Adrenal gland (tissue), 5 donors: ENCODE measurements around the gene DIP2C.
"Not testable (repeated sequence)": the region's sequence is repeated elsewhere in the genome, so short reads cannot be mapped to it uniquely, and the experiment has no call there.

Experiments used
- POLR2A ChIP-seq, 2 donors: fragments of 450-650 bp; IDR thresholded peaks; one replicate each; pipeline ENCODE4 v1.6.1; 2017; ENCODE audit warnings: antibody characterized with exemption in 2 of 2, mild to moderate bottlenecking in 2 of 2, moderate library complexity in 1 of 2
- TF ChIP-seq, protein P1 (sequence below), 6 experiments: fragments of 450-650 bp in 4 of 6; fragments of 200-600 bp in 2 of 6; sonication (generic) in 1 of 6; IDR thresholded peaks; 1 replicate in 5 of 6; 2 replicates in 1 of 6; pipeline versions ENCODE4 v1.5.1 to v1.8.0; 2016 to 2021; ENCODE audit warnings: antibody characterized with exemption in 6 of 6, mild to moderate bottlenecking in 2 of 6, moderate library complexity in 1 of 6
- donor health status: DM: no; HTN: no; CAD: no.

GRCh38 chr10:300580-300979, 388.9 kb downstream of the DIP2C start:
- not testable (repeated sequence) for TF ChIP-seq POLR2A (IDR thresholded peaks at IDR 0.05)
- TF ChIP-seq, protein P1, sequence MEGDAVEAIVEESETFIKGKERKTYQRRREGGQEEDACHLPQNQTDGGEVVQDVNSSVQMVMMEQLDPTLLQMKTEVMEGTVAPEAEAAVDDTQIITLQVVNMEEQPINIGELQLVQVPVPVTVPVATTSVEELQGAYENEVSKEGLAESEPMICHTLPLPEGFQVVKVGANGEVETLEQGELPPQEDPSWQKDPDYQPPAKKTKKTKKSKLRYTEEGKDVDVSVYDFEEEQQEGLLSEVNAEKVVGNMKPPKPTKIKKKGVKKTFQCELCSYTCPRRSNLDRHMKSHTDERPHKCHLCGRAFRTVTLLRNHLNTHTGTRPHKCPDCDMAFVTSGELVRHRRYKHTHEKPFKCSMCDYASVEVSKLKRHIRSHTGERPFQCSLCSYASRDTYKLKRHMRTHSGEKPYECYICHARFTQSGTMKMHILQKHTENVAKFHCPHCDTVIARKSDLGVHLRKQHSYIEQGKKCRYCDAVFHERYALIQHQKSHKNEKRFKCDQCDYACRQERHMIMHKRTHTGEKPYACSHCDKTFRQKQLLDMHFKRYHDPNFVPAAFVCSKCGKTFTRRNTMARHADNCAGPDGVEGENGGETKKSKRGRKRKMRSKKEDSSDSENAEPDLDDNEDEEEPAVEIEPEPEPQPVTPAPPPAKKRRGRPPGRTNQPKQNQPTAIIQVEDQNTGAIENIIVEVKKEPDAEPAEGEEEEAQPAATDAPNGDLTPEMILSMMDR (IDR thresholded peaks at IDR 0.05), result not testable (repeated sequence)
